Measurements from ENCODE around the gene ELOVL6. TPM values are rescaled to one million over a fixed set of nuclear protein-coding genes. Genes with fewer than 3 reads are reported as not detected.
"Not testable (repeated sequence)": the region's sequence is repeated elsewhere in the genome, so short reads cannot be mapped to it uniquely, and the experiment has no call there.

Gene ELOVL6
- total and polyA plus RNA-seq, 12 donors: 0.84 to 7.7 (median 2.8) TPM

DNA sequence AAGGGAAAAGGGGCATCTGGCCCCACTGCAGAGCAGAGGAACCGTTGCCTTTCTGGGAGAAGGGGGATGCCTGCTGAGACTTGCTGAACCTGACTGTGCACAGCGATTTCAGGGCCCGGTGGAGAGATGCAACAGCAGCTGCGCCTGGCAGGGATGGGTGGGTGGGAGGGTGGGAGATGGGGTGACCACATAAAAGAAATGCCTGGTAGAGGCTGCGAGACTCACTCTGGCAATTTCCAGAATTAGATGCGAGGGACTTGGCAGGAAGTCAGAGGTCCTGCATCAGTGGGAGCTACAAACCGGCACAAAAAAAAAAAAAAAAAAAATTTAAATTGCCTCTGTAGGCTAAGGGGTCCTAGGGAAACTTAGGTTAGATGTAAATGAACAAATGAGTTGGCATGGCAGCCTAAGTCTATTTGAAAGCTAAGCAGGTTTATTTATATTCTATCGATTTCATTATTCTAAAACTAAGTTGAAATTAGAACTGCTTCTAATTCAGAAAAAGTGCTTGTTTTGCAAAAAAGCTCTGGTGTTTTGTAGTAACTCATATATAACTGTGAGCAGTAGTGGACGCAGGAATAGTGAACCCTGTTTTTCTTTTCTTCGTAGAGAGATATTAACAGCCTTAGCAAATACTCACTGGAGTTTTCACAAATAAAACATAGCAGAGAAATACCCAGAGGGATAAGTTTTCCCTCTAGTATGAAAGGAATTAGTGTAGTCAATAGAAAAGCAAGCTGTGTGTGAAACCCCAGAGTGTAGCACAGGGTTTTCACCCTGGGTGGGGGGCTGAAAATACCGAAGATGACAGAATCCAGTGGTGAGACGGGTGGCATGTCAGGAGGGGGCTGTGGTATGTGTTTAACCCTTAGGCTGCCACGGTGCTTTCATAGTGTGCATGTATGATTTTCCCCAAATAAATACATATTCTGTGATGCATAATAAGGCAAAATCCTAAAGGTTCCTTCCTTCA lies 155.6 kb downstream of the ELOVL6 start:
- intact Hi-C loops (cut with DNase I): no loop called here
- Histone ChIP-seq H3K4me3 (no peak overlapping the region), H3K4me1 (no peaks in the 10 kb centered on the region), H3K36me3 (no peaks in the 10 kb centered on the region), H3K27me3 (peaks cover 0 to 72% (median 7%) of the 10 kb centered on the region in 7 donors), H3K9me3 (no peaks in the 10 kb centered on the region), H3K27ac (no peak overlapping the region)
- TF ChIP-seq, protein P1, sequence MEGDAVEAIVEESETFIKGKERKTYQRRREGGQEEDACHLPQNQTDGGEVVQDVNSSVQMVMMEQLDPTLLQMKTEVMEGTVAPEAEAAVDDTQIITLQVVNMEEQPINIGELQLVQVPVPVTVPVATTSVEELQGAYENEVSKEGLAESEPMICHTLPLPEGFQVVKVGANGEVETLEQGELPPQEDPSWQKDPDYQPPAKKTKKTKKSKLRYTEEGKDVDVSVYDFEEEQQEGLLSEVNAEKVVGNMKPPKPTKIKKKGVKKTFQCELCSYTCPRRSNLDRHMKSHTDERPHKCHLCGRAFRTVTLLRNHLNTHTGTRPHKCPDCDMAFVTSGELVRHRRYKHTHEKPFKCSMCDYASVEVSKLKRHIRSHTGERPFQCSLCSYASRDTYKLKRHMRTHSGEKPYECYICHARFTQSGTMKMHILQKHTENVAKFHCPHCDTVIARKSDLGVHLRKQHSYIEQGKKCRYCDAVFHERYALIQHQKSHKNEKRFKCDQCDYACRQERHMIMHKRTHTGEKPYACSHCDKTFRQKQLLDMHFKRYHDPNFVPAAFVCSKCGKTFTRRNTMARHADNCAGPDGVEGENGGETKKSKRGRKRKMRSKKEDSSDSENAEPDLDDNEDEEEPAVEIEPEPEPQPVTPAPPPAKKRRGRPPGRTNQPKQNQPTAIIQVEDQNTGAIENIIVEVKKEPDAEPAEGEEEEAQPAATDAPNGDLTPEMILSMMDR (IDR thresholded peaks at IDR 0.05): no peak
- 31 to 35% methylated on average over 13 of the region's 13 CpGs for WGBS, 2 donors
- ATAC-seq (no peak), DNase-seq (no peak)

DNA sequence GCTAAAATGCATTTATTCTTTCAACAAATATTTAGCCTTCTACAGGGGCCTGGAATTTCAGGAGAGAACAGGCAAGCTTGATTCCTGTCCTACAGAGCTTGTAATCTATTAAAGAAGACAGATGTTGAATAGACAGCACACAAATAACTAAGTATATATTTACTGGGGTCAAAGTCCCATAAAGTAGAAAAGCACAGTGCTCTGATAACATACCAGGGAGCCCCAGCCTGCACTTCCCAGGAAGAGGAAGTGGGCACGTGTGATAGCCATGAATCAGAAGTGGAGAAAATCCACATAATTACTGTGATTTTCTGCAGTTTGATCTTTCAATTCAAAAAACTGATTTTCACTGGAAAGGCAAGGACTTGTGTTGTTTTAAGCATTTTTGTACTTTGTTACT lies 156.7 kb downstream of the ELOVL6 start:
- no peak for ATAC-seq
- Histone ChIP-seq H3K27ac (no peak overlapping the region), H3K4me1 (no peaks in the 10 kb centered on the region), H3K4me3 (no peak overlapping the region), H3K9me3 (no peaks in the 10 kb centered on the region), H3K27me3 (peaks cover 0 to 83% (median 11%) of the 10 kb centered on the region in 7 donors), H3K36me3 (no peaks in the 10 kb centered on the region)
- TF ChIP-seq, protein P1 (IDR thresholded peaks at IDR 0.05): no peak
- WGBS, 2 donors: 50 to 59% methylated on average over 1 of the region's 1 CpG
- intact Hi-C loops (cut with DNase I): no loop called here
- no peak for DNase-seq

DNA sequence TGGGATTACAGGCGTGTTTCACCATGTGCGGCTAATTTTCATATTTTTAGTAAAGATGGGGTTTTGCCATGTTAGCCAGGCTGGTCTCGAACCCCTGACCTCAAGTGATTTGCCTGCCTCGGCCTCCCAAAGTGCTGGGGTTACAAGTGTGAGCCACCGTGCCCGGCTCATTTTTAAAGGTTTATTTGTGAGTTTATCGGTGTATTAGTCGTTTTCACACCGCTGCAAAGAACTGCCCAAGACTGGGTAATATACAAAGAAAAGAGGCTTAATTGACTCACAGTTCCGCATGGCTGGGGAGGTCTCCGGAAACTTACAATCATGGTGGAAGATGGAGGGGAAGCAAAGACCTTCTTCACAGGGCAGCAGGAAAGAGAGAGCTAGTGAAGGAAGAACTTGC lies 159.3 kb downstream of the ELOVL6 start:
- ATAC-seq; intact Hi-C loops (cut with DNase I); H3K4me3 ChIP-seq; H3K4me1 ChIP-seq; H3K9me3 ChIP-seq; H3K36me3 ChIP-seq; DNase-seq; H3K27ac ChIP-seq: not testable (repeated sequence)
- H3K27me3 ChIP-seq: peaks cover 0 to 95% (median 14%) of the 10 kb centered on the region in 7 donors
- 92 to 93% methylated on average over 11 of the region's 11 CpGs for WGBS, 2 donors

DNA sequence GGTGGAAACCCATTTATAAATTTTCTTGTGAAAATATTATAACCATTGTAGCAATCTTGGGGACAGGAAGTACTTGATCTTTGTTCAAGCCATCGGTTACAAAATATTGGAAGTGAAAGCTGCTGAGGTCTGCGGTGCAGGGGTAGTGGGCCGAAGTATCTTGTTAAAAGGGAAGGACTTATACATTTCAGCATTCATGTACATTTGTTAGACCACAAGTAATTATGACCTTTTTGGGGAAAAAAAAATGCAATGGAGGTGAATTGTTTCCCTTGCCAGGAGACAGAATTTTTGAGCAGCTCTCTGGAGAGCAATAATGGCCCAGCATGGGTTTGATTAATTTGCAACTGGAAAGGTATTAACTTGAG lies 164.4 kb downstream of the ELOVL6 start:
- no peaks in the 10 kb centered on the region for H3K36me3 ChIP-seq
- TF ChIP-seq, protein P1 (IDR thresholded peaks at IDR 0.05): no peak
- no peak overlapping the region for H3K27ac ChIP-seq
- H3K27me3 ChIP-seq: peaks cover 0 to 77% (median 14%) of the 10 kb centered on the region in 7 donors
- ATAC-seq (no peak), DNase-seq (no peak)
- H3K4me1 ChIP-seq: peaks cover 0 to 24% (median 0%) of the 10 kb centered on the region in 9 donors
- WGBS, 2 donors: 83 to 84% methylated on average over 3 of the region's 3 CpGs
- intact Hi-C loops (cut with DNase I): no loop called here
- H3K4me3 ChIP-seq: no peak overlapping the region
- H3K9me3 ChIP-seq: peaks cover 0 to 3% (median 0%) of the 10 kb centered on the region in 11 donors
